Nasal cavity respiratory epithelium epithelial cell of viscerocranial mucosa (primary cell): ENCODE measurements around the gene TPM4. TPM values are rescaled to one million over a fixed set of nuclear protein-coding genes. Genes with fewer than 3 reads are reported as not detected.

ENCODE experiments used
- total RNA-seq: library from RNA; depleted of rRNA; stranded (reverse); fragments of >200 nt; gene quantifications from 2 replicates; pipeline ENCODE4 v1.2.3, GENCODE V29; 2014

The TPM4 gene
- 480 and 584 TPM in 2 replicates for total RNA-seq

DNA sequence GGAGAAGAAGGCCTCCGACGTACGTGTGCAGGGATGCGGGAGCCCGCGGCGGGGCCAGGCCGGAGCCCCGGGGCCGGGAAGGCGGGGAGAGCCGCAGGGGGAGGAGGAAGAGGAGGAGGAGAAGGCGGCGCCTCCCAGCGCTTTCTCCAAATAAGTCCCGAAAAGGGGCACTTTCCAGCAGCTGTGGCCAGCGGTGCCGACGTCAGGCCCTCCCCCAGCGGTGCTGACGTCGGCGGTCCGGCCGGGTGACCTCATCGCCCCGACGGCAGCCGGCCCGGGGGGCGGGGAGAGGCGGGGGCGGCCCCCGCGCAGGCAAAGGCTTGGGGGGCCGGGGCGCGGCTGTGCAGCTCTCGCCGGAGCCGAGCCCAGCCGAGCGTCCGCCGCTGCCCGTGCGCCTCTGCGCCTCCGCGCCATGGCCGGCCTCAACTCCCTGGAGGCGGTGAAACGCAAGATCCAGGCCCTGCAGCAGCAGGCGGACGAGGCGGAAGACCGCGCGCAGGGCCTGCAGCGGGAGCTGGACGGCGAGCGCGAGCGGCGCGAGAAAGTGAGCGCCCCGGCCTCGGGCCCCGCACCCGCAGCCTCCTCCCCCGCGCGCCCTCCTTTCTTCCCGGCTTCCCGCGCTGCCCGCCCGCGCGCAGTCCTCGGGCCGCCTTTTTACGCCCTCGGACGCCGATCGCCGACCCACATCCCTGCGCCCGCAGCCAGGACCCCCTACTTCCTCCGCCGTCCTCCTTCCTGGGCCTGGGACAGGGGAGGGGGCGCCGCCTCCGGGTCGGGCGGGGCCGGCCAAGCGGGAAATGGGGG, at the start of gene TPM4:
Gene TPM4, plus strand, starts transcription at position 342 of the 804 bp plus-strand sequence. Its CDS starts 71 bp downstream, at position 413.

DNA sequence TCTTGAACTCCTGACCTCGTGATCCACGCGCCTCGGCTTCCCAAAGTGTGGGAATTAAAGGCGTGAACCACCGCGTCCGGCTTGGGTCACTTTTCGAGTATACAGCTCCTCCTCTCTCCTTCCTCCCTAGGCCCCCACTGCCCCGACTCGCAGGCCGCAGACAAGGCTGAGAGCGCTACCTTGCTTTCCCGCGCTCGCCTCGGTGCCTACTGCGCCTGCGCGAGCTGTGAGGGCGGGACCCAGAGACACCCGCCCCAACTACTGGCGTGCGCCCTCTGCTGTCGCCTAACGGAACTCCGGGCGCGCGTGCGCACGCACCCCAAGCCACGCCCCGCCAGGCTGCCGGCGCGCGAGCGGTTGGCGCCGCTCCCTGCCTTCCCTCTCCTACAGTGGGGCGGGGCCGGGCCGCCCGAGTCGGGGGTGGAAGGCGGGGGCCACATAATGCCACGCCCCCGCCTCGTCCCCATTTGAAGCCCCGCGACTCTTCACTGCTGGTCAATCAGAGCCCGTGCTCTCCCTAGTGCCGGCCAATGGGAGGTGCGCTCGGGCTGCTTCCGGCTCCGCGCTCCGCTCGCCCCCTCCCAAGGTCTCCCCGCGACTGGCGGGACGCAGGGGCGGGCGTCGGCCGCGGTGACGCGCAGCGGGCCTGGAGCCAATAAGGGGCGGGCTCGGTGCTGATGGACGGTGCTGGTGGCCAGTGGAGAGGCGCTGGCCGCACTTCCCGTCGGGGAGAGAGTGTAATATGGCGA, 35.0 kb downstream of the TPM4 start, which contains the start of gene RAB8A:
Gene RAB8A, plus strand, starts transcription at position 730 of the 749 bp plus-strand sequence. Its CDS starts 13 bp downstream, at position 743.

DNA sequence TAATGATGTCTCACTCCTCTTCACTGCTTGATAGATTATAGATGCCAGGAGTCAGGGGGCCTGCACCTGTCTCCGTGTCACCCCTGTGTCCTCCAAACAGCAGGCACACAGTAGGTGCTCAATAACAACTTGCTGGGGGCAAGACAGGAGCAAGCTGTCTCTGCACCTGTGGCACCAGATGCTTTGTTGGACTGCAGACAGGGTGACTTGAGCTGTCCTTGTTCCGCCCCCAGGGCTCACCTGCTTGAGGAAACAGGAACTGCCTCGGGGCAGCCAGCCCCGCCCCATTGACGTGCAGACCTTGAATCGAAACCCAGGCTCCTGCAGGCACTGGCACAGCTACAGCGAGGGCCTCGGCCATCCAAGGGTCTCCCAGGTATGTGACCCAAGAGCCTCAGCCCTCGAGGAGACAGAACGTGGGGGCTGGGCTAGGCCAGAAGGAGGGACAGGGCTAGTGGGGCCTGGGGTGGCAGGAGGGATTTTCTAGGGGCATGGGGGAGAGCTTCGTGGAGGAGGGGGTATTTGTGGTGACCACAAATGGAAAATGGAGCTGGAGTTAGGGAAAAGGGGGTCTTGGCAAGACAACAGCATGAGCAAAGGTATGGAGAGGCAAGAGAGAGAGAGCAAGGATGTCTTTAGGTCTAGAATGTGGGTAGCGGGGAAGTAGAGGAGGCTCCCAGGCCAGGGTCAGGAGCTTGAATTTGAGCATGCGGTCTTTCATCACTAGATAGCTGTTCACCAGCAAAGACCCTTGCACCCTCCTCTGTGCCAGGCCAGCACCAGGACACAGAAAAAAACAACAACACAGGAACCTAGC, 67.3 kb downstream of the TPM4 start, which contains the start of gene HSH2D:
Gene HSH2D, plus strand, starts transcription at position 287 of the 817 bp plus-strand sequence. CDS start 5,066 bp downstream, outside the sequence.

Other genes with a start within 250 kb of the TPM4 start
- gene CYP4F2, start 178.4 kb upstream of the TPM4 start, total RNA-seq = under 0.01 TPM in 1 of 2 replicates, not detected in the other
- gene CYP4F11, start 142.0 kb upstream of the TPM4 start, total RNA-seq = 4.6 and 8.5 TPM in 2 replicates
- not detected in 2 replicates for gene OR10H4, start 127.5 kb upstream of the TPM4 start, total RNA-seq
- 67.3 and 91.3 TPM in 2 replicates for gene RAB8A, start 35.4 kb downstream of the TPM4 start, total RNA-seq
- 0.34 and 0.43 TPM in 2 replicates for gene HSH2D, start 67.2 kb downstream of the TPM4 start, total RNA-seq
- gene CIB3, start 97.0 kb downstream of the TPM4 start, total RNA-seq = not detected in 2 replicates
- gene FAM32A, start 108.9 kb downstream of the TPM4 start, total RNA-seq = 64.6 and 102 TPM in 2 replicates
- gene AP1M1, start 121.4 kb downstream of the TPM4 start, total RNA-seq = 23.9 and 54.2 TPM in 2 replicates
- 0.28 and 0.68 TPM in 2 replicates for gene KLF2, start 248.3 kb downstream of the TPM4 start, total RNA-seq